ENCODE measurements around the gene RCAN1. TPM values are rescaled to one million over a fixed set of nuclear protein-coding genes. Genes with fewer than 3 reads are reported as not detected.

Gene RCAN1
- total and polyA plus RNA-seq, 2 of the 13 experiments (the other 11 are each of a cell fraction or from before 2014, with no cell fraction given), result 9.4 to 34.1 TPM

DNA sequence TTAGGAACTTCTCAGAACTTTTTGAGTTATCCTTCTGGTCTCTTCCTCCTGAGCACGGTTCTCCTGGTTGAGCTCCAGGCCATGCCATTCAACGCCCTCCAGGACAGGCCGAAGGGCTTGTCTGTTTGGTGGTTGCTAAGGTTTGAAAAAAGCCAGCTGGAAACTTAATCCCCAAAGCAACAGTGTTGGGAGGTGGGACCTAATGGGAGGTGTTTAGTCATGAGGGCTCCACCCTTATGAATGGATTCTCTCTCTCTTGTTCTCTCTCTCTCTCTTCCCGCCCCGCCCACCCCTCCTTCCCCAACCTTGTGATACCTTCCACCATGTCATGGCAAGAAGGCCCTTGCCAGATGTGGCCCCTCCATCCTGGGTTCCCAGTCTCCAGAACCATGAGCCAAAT, 103.7 kb downstream of the RCAN1 start:
- ChIA-PET POLR2A (interaction anchor here (1.0 to 4.6 kb wide), 4 partner anchors 11 to 92 kb away, joined by 5 to 30 read pairs (median 10); no protein-coding TSS in a partner anchor), CTCF (ENCODE audit: low intra/inter-chr PET ratio, low total read pairs) (interaction anchor here (1.2 to 3.5 kb wide), 7 partner anchors 33 to 149 kb away, joined by 3 to 50 read pairs (median 10); no protein-coding TSS in a partner anchor)
- no peak for DNase-seq (ENCODE audit: low spot score)
- Histone ChIP-seq H4K20me1 (ENCODE audit: insufficient read depth, low read length) (no peaks in the 10 kb centered on the region), H3K9ac (ENCODE audit: insufficient read depth, low read depth, low read length) (no peak overlapping the region), H3K27ac (ENCODE audit: extremely low read length, insufficient read depth, low read length) (no peak overlapping the region), H3K9me3 (ENCODE audit: low read length) (no peaks in the 10 kb centered on the region), H3K36me3 (replicated peaks in 1 of 2; ENCODE audit: control insufficient read depth in 1 of 2, insufficient read depth in 2 of 2, low read length in 2 of 2) (0 out of 5 replicates have a peak, but pooled peaks cover 0 to 3% of the 10 kb centered on the region in 2 experiments), H3K79me2 (ENCODE audit: insufficient read depth, low read length) (no peaks in the 10 kb centered on the region), H3K4me2 (ENCODE audit: low read depth, low read length) (no peak overlapping the region), H3K4me1 (ENCODE audit: insufficient read depth, low read length) (peaks cover 6% of the 10 kb centered on the region; the same call in 1 of the 2 replicates), H3K4me3 (replicated peaks in 1 of 3; ENCODE audit: insufficient read depth in 1 of 3, low read depth in 2 of 3, low read length in 3 of 3) (no peak overlapping the region), H2AFZ (ENCODE audit: low read length) (no peak overlapping the region), H3K27me3 (ENCODE audit: control insufficient read depth in 1 of 2, insufficient read depth in 2 of 2, low read length in 2 of 2) (peaks cover 0 to 5% of the 10 kb centered on the region in 2 experiments; a peak in 1 of 5 replicates)
- ATAC-seq, result no peak; the same call in 2 of the 3 replicates
- TF ChIP-seq SMAD1 (CRISPR knock-in tag; IDR thresholded peaks at IDR 0.05; ENCODE audit: borderline replicate concordance, low read depth) (no peak), GPN1 (CRISPR knock-in tag; IDR thresholded peaks at IDR 0.05; ENCODE audit: borderline replicate concordance) (no peak), BORCS8-MEF2B (CRISPR knock-in tag; IDR thresholded peaks at IDR 0.05) (no peak), ZNF337 (CRISPR knock-in tag; IDR thresholded peaks at IDR 0.05; ENCODE audit: borderline replicate concordance, low read depth) (no peak), ZNF841 (CRISPR knock-in tag; IDR thresholded peaks at IDR 0.05; ENCODE audit: borderline replicate concordance) (no peak), ZNF530 (CRISPR knock-in tag; IDR thresholded peaks at IDR 0.05; ENCODE audit: low read depth) (no peak), PCBP1 (IDR thresholded peaks at IDR 0.05; ENCODE audit: borderline replicate concordance, low read depth, low read length) (no peak), ZNF282 (IDR thresholded peaks at IDR 0.05; ENCODE audit: partially characterized antibody) (no peak), ZNF446 (CRISPR knock-in tag; IDR thresholded peaks at IDR 0.05) (no peak), SAFB2 (CRISPR knock-in tag; IDR thresholded peaks at IDR 0.05; ENCODE audit: borderline replicate concordance, low read depth) (no peak)
- FAIRE-seq, result no peak
- no TSS peak for BruUV-seq (replicated peaks)
- intact Hi-C loops (cut with micrococcal nuclease; ENCODE audit: unreplicated experiment) (no loop called here), in situ Hi-C loops (cut with HindIII; ENCODE audit: extremely low pct_ligation_motif_present, low pct_unique_long_range_greater_than_20kb) (no loop called here)
- WGBS (ENCODE audit: low lambda C conversion rate), result 82% methylated on average over 5 of the region's 5 CpGs

All from HepG2 (cell line).